ENCODE results near the gene TMEM59. TPM values are rescaled to one million over a fixed set of nuclear protein-coding genes. Genes with fewer than 3 reads are reported as not detected.
"Not testable (repeated sequence)": the region's sequence is repeated elsewhere in the genome, so short reads cannot be mapped to it uniquely, and the experiment has no call there.

Gene TMEM59
- total RNA-seq, 2 donors from 2014 or later: 282 to 326 TPM

GRCh38 chr1:54027848-54028247, 25.2 kb downstream of the TMEM59 start:
- Histone ChIP-seq H3K4me3 (no peak overlapping the region), H3K4me1 (ENCODE audit: control insufficient read depth in 1 of 2, low read depth in 2 of 2) (no peaks in the 10 kb centered on the region), H3K36me3 (peaks cover 26% of the 10 kb centered on the region), H3K27ac (no peak overlapping the region), H3K27me3 (replicated peaks; ENCODE audit: insufficient read depth) (no peaks in the 10 kb centered on the region), H3K9me3 (no peaks in the 10 kb centered on the region)
- no peak for TF ChIP-seq CTCF (IDR thresholded peaks at IDR 0.05)
- ATAC-seq (ENCODE audit: insufficient number of reproducible peaks, low FRiP score, low read depth) (no peak), DNase-seq (ENCODE audit: low spot score) (no peak)

- H3K27me3 ChIP-seq (replicated peaks; ENCODE audit: insufficient read depth); H3K27ac ChIP-seq; H3K9me3 ChIP-seq; ATAC-seq (ENCODE audit: insufficient number of reproducible peaks, low FRiP score, low read depth); DNase-seq (ENCODE audit: low spot score); H3K36me3 ChIP-seq; H3K4me3 ChIP-seq; H3K4me1 ChIP-seq (ENCODE audit: control insufficient read depth in 1 of 2, low read depth in 2 of 2): not testable (repeated sequence)
Observed at GRCh38 chr1:54024811-54025210, 28.2 kb downstream of the TMEM59 start.

- H3K9me3 ChIP-seq: no peaks in the 10 kb centered on the region
- peaks cover 2% of the 10 kb centered on the region for H3K36me3 ChIP-seq
- H3K4me3 ChIP-seq: no peak overlapping the region
- DNase-seq (ENCODE audit: low spot score) (no peak), ATAC-seq (ENCODE audit: insufficient number of reproducible peaks, low FRiP score, low read depth) (no peak)
- H3K27ac ChIP-seq: no peak overlapping the region
- no peaks in the 10 kb centered on the region for H3K4me1 ChIP-seq (ENCODE audit: control insufficient read depth in 1 of 2, low read depth in 2 of 2)
- no peaks in the 10 kb centered on the region for H3K27me3 ChIP-seq (replicated peaks; ENCODE audit: insufficient read depth)
- TF ChIP-seq CTCF (IDR thresholded peaks at IDR 0.05): no peak
Observed at GRCh38 chr1:54024358-54024757, 28.6 kb downstream of the TMEM59 start.

- not testable (repeated sequence) for H3K36me3 ChIP-seq; DNase-seq (ENCODE audit: low spot score); H3K27me3 ChIP-seq (replicated peaks; ENCODE audit: insufficient read depth); H3K4me1 ChIP-seq (ENCODE audit: control insufficient read depth in 1 of 2, low read depth in 2 of 2); H3K9me3 ChIP-seq; ATAC-seq (ENCODE audit: insufficient number of reproducible peaks, low FRiP score, low read depth); H3K27ac ChIP-seq; H3K4me3 ChIP-seq
Observed at GRCh38 chr1:54019562-54020176, 33.3 kb downstream of the TMEM59 start.

GRCh38 chr1:54018635-54019034, 34.4 kb downstream of the TMEM59 start:
- H3K27ac ChIP-seq: no peak overlapping the region
- no peak for TF ChIP-seq CTCF (IDR thresholded peaks at IDR 0.05)
- no peaks in the 10 kb centered on the region for H3K36me3 ChIP-seq
- no peaks in the 10 kb centered on the region for H3K9me3 ChIP-seq
- DNase-seq (ENCODE audit: low spot score) (no peak), ATAC-seq (ENCODE audit: insufficient number of reproducible peaks, low FRiP score, low read depth) (no peak)
- H3K27me3 ChIP-seq (replicated peaks; ENCODE audit: insufficient read depth): no peaks in the 10 kb centered on the region
- H3K4me3 ChIP-seq: no peak overlapping the region
- no peaks in the 10 kb centered on the region for H3K4me1 ChIP-seq (ENCODE audit: control insufficient read depth in 1 of 2, low read depth in 2 of 2)

GRCh38 chr1:54017979-54018378, 35.0 kb downstream of the TMEM59 start, which contains the start of gene LDLRAD1:
TSS of gene LDLRAD1 (minus strand) at chr1:54018186. CDS start at chr1:54018112, 74 bp downstream.
- no peaks in the 10 kb centered on the region for H3K4me1 ChIP-seq (ENCODE audit: control insufficient read depth in 1 of 2, low read depth in 2 of 2)
- H3K36me3 ChIP-seq: no peaks in the 10 kb centered on the region
- ATAC-seq (ENCODE audit: insufficient number of reproducible peaks, low FRiP score, low read depth) (no peak), DNase-seq (ENCODE audit: low spot score) (no peak)
- H3K4me3 ChIP-seq: no peak within 1 kb of the TSS
- TF ChIP-seq CTCF (IDR thresholded peaks at IDR 0.05): no peak
- H3K27me3 ChIP-seq (replicated peaks; ENCODE audit: insufficient read depth): no peaks in the 10 kb centered on the region
- H3K27ac ChIP-seq: no peak within 1 kb of the TSS
- H3K9me3 ChIP-seq: no peaks in the 10 kb centered on the region
